GM12878 (cell line): ENCODE data around the gene MYO16. TPM values are rescaled to one million over a fixed set of nuclear protein-coding genes. Genes with fewer than 3 reads are reported as not detected.

ENCODE experiments used
- ATAC-seq: fragments of 200-7000 bp; cut with Tn5 transposase; 3 replicates; pipeline ENCODE4 v1.9.1; 2020; ENCODE audit warnings: mild to moderate bottlenecking, moderate library complexity
- BruUV-seq: library from RNA; stranded (reverse); fragments of 400-500 nt; replicated peaks from 2 replicates; lab custom pipeline; 2021; lab: Mats Ljungman, UMichigan
- CTCF ChIA-PET: fragments of 300-600 bp; sonication (Branson Sonifier 250); formaldehyde crosslinking; extraction: SDS; loops from one replicate; lab custom pipeline; 2021; ENCODE audit warnings: inconsistent platforms; lab: Yijun Ruan, JAX
- POLR2A ChIA-PET: fragments of 350-600 bp; formaldehyde crosslinking; extraction: SDS; loops from one replicate; lab custom pipeline; 2021; ENCODE audit warnings: inconsistent platforms; lab: Charles Lee
- RAD21 ChIA-PET: fragments of 300-600 bp; sonication (Branson Sonifier 250); formaldehyde crosslinking; loops from one replicate; lab custom pipeline; 2023; ENCODE audit warnings: antibody characterized with exemption; ENCODE audit not compliant: unreplicated experiment; lab: Charles Lee
- SMC1A ChIA-PET: fragments of 300-600 bp; sonication (Branson Sonifier 250); formaldehyde crosslinking; loops from one replicate; lab custom pipeline; 2023; ENCODE audit not compliant: unreplicated experiment, uncharacterized antibody; lab: Charles Lee
- DNase-seq: peaks from one replicate; pipeline ENCODE4 v3.0.0-alpha.2; 2011; ENCODE audit warnings: low read depth, low spot score
- FAIRE-seq: peaks from 3 replicates; lab custom pipeline; 2011; peaks lifted over from hg19 to GRCh38; lab: Jason Lieb, UNC
- H2AFZ ChIP-seq: 2 replicates; pipeline ENCODE4 v1.6.0; 2011; ENCODE audit warnings: low read depth, low read length, control low read depth; ENCODE audit not compliant: control insufficient read depth
- H3K27ac ChIP-seq: 2 replicates; pipeline ENCODE4 v1.5.1; 2011; ENCODE audit warnings: control low read depth; ENCODE audit not compliant: control insufficient read depth, insufficient read depth
- H3K27me3 ChIP-seq, 2 experiments: replicated peaks in 1 of 2; 2 replicates each; pipeline versions ENCODE4 v1.6.0 to v1.6.1; 2011; ENCODE audit warnings: low read length in 1 of 2; ENCODE audit not compliant: control insufficient read depth in 2 of 2, insufficient read depth in 2 of 2
- H3K36me3 ChIP-seq, 2 experiments: 2 replicates each; pipeline ENCODE4 v1.5.1; 2011; ENCODE audit warnings: low read length in 1 of 2; ENCODE audit not compliant: control insufficient read depth in 2 of 2, insufficient read depth in 2 of 2
- H3K4me1 ChIP-seq: 2 replicates; pipeline ENCODE4 v1.6.1; 2011; ENCODE audit warnings: mild to moderate bottlenecking, low read length, moderate library complexity, mixed read lengths; ENCODE audit not compliant: control insufficient read depth, insufficient read depth
- H3K4me2 ChIP-seq: 2 replicates; pipeline ENCODE4 v1.6.0; 2011; ENCODE audit warnings: control low read depth; ENCODE audit not compliant: control insufficient read depth, insufficient read depth
- H3K4me3 ChIP-seq: fragments of 200-600 bp; sonication (generic); 2 replicates; pipeline ENCODE4 v1.5.1; 2016
- H3K79me2 ChIP-seq: 2 replicates; pipeline ENCODE4 v1.6.0; 2011; ENCODE audit warnings: low read length; ENCODE audit not compliant: control insufficient read depth, insufficient read depth
- H3K9ac ChIP-seq: 2 replicates; pipeline ENCODE4 v1.8.0; 2011; ENCODE audit warnings: low read length, control low read depth, mixed read lengths; ENCODE audit not compliant: control insufficient read depth, insufficient read depth
- H3K9me3 ChIP-seq: replicated peaks from 3 replicates; pipeline ENCODE4 v1.5.1; 2011; ENCODE audit warnings: mild to moderate bottlenecking, low read length; ENCODE audit not compliant: control insufficient read depth, insufficient read depth
- H4K20me1 ChIP-seq: 2 replicates; pipeline ENCODE4 v1.6.0; 2011; ENCODE audit not compliant: control insufficient read depth, insufficient read depth
- BHLHE40 ChIP-seq, 2 experiments: fragments of 450-650 bp in 1 of 2; IDR thresholded peaks; 2 replicates each; pipeline ENCODE4 v1.6.1; 2011 to 2017; ENCODE audit warnings: low read depth in 2 of 2, borderline replicate concordance in 1 of 2, improper control_type of control experiment in 1 of 2, low read length in 1 of 2, mild to moderate bottlenecking in 1 of 2
- CEBPB ChIP-seq, 2 experiments: fragments of 150-350 bp in 1 of 2; IDR thresholded peaks; 2 replicates each; pipeline ENCODE4 v1.6.1; 2012 to 2014; ENCODE audit warnings: low read depth in 2 of 2, low read length in 2 of 2, borderline replicate concordance in 1 of 2, inconsistent platforms in 1 of 2
- CHD1 ChIP-seq: IDR thresholded peaks from 2 replicates; pipeline ENCODE4 v1.6.1; 2012; ENCODE audit warnings: low read depth, low read length, improper control_type of control experiment
- CREB1 ChIP-seq: IDR thresholded peaks from 2 replicates; pipeline ENCODE4 v1.6.1; 2012; ENCODE audit warnings: low read depth, mild to moderate bottlenecking, inconsistent platforms
- ETV6 ChIP-seq, 2 experiments: fragments of 450-650 bp in 1 of 2; IDR thresholded peaks in 1 of 2; conservative IDR thresholded peaks in 1 of 2; 2 replicates each; pipeline ENCODE4 v1.6.1; 2014; ENCODE audit warnings: antibody characterized with exemption in 1 of 2, borderline replicate concordance in 1 of 2, low read depth in 1 of 2, mild to moderate bottlenecking in 1 of 2, moderate library complexity in 1 of 2
- HDAC2 ChIP-seq: fragments of 200-600 bp; sonication (generic); IDR thresholded peaks from 2 replicates; pipeline ENCODE4 v1.6.1; 2017
- KDM1A ChIP-seq: fragments of 200-600 bp; sonication (generic); IDR thresholded peaks from 2 replicates; pipeline ENCODE4 v1.6.1; 2016; ENCODE audit warnings: borderline replicate concordance
- NBN ChIP-seq: fragments of 450-650 bp; IDR thresholded peaks from 2 replicates; pipeline ENCODE4 v1.6.1; 2016
- NFXL1 ChIP-seq: fragments of 450-650 bp; IDR thresholded peaks from 2 replicates; pipeline ENCODE4 v1.6.1; 2017; ENCODE audit warnings: antibody characterized with exemption, mild to moderate bottlenecking, borderline replicate concordance
- POLR2AphosphoS2 ChIP-seq: IDR thresholded peaks from 2 replicates; pipeline ENCODE4 v1.6.1; 2011; ENCODE audit warnings: low read depth, mild to moderate bottlenecking, low read length, improper control_type of control experiment, moderate library complexity
- RFX5 ChIP-seq: IDR thresholded peaks from 2 replicates; pipeline ENCODE4 v1.6.1; 2011; ENCODE audit warnings: low read depth, low read length, improper control_type of control experiment
- ZNF24 ChIP-seq: fragments of 450-650 bp; IDR thresholded peaks from 2 replicates; pipeline ENCODE4 v1.6.1; 2017; ENCODE audit warnings: antibody characterized with exemption, mild to moderate bottlenecking
- ZSCAN29 ChIP-seq: fragments of 450-650 bp; IDR thresholded peaks from 2 replicates; pipeline ENCODE4 v1.6.1; 2017; ENCODE audit warnings: mild to moderate bottlenecking, moderate library complexity
- whole genome bisulfite sequencing: methylation state at CpG from one replicate; pipeline ENCODE4 v1.1.6; 2016; ENCODE audit warnings: low lambda C conversion rate; ENCODE audit not compliant: insufficient replicate concordance, insufficient coverage; ENCODE audit errors: missing lambda C conversion rate; 5-methylcytosine and 5-hydroxymethylcytosine counted together
- in situ Hi-C: fragments of 300-500 bp; cut with MboI; formaldehyde crosslinking; loops from 9 replicates; pipeline ENCODE4 v1.14.3; 2018; ENCODE audit warnings: mixed read lengths
- intact Hi-C: fragments of 100-400 bp; cut with micrococcal nuclease; formaldehyde crosslinking; loops from one replicate; pipeline ENCODE4 v1.14.2; 2022; ENCODE audit not compliant: unreplicated experiment
- polyA plus RNA-seq, 11 experiments: library from polyadenylated mRNA; depleted of rRNA in 4 of 11; unstranded in 6 of 11; stranded (reverse) in 5 of 11; fragments of >200 nt; fragmentation: Nextera tagmentation in 4 of 11; fragmentation: Illumina TruSeq in 1 of 11; extraction: Ambion mirVana in 4 of 11; extraction: Trizol in 1 of 11; gene quantifications; 1 replicate in 1 of 11; 2 replicates in 10 of 11; pipeline versions ENCODE4 v1.2.1 to v1.2.3, GENCODE V29; 2011 to 2016; ENCODE audit warnings: inconsistent platforms in 2 of 11, missing spikeins in 2 of 11, low read depth in 1 of 11
- total RNA-seq, 4 experiments: library from RNA; depleted of rRNA in 3 of 4; stranded (reverse); fragments of >200 nt in 3 of 4; fragmentation: Illumina TruSeq in 1 of 4; extraction: Trizol in 1 of 4; gene quantifications; 2 replicates each; pipeline versions ENCODE4 v1.2.1 to v1.2.3, GENCODE V29; 2013 to 2021
- TF ChIP-seq, protein P1 (sequence below): fragments of 450-650 bp; IDR thresholded peaks from 2 replicates; pipeline ENCODE4 v1.6.1; 2016; ENCODE audit warnings: mild to moderate bottlenecking, moderate library complexity, borderline replicate concordance
- TF ChIP-seq, protein P2 (sequence below): fragments of 450-650 bp; formaldehyde crosslinking; IDR thresholded peaks from 2 replicates; pipeline ENCODE4 v1.5.0; 2022; ENCODE audit warnings: mild to moderate bottlenecking, missing genetic modification characterization
- TF ChIP-seq, protein P3 (sequence below): IDR thresholded peaks from 2 replicates; pipeline ENCODE4 v1.6.1; 2012; ENCODE audit warnings: low read depth, low read length, improper control_type of control experiment

Gene MYO16
- total and polyA plus RNA-seq, 10 of the 15 experiments (the other 5 are each of a cell fraction or from before 2014, with no cell fraction given) = under 0.01 to 1.7 (median 0.05) TPM; not detected in 4

DNA sequence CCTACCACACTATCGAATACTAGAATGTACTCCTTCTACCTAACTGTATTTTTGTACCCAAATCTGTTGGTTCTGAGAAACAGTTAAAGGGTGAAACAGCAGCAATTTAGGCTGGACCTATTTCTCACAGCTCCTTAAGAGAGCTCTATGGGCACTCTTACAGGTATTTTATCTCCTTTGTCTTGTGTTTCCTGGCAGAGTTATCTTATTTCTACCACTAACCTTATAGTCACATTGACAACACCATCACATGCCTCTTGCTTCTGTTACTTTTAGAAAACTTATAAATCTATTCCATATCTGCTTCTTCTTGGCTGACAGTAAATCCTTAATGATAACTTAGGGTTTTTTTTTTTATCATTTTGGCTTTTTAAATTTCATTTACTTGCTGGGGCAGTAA is 130.7 kb downstream of the MYO16 start (continued):
- no peak for TF ChIP-seq ETV6 (conservative IDR thresholded peaks at IDR 0.05 in 1 of 2, IDR thresholded peaks at IDR 0.05 in 1 of 2; ENCODE audit: borderline replicate concordance in 1 of 2, low read depth in 1 of 2)
- TF ChIP-seq HDAC2 = no peak
- TF ChIP-seq, protein P1, sequence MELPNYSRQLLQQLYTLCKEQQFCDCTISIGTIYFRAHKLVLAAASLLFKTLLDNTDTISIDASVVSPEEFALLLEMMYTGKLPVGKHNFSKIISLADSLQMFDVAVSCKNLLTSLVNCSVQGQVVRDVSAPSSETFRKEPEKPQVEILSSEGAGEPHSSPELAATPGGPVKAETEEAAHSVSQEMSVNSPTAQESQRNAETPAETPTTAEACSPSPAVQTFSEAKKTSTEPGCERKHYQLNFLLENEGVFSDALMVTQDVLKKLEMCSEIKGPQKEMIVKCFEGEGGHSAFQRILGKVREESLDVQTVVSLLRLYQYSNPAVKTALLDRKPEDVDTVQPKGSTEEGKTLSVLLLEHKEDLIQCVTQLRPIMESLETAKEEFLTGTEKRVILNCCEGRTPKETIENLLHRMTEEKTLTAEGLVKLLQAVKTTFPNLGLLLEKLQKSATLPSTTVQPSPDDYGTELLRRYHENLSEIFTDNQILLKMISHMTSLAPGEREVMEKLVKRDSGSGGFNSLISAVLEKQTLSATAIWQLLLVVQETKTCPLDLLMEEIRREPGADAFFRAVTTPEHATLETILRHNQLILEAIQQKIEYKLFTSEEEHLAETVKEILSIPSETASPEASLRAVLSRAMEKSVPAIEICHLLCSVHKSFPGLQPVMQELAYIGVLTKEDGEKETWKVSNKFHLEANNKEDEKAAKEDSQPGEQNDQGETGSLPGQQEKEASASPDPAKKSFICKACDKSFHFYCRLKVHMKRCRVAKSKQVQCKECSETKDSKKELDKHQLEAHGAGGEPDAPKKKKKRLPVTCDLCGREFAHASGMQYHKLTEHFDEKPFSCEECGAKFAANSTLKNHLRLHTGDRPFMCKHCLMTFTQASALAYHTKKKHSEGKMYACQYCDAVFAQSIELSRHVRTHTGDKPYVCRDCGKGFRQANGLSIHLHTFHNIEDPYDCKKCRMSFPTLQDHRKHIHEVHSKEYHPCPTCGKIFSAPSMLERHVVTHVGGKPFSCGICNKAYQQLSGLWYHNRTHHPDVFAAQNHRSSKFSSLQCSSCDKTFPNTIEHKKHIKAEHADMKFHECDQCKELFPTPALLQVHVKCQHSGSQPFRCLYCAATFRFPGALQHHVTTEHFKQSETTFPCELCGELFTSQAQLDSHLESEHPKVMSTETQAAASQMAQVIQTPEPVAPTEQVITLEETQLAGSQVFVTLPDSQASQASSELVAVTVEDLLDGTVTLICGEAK = no peak
- TF ChIP-seq, protein P2, sequence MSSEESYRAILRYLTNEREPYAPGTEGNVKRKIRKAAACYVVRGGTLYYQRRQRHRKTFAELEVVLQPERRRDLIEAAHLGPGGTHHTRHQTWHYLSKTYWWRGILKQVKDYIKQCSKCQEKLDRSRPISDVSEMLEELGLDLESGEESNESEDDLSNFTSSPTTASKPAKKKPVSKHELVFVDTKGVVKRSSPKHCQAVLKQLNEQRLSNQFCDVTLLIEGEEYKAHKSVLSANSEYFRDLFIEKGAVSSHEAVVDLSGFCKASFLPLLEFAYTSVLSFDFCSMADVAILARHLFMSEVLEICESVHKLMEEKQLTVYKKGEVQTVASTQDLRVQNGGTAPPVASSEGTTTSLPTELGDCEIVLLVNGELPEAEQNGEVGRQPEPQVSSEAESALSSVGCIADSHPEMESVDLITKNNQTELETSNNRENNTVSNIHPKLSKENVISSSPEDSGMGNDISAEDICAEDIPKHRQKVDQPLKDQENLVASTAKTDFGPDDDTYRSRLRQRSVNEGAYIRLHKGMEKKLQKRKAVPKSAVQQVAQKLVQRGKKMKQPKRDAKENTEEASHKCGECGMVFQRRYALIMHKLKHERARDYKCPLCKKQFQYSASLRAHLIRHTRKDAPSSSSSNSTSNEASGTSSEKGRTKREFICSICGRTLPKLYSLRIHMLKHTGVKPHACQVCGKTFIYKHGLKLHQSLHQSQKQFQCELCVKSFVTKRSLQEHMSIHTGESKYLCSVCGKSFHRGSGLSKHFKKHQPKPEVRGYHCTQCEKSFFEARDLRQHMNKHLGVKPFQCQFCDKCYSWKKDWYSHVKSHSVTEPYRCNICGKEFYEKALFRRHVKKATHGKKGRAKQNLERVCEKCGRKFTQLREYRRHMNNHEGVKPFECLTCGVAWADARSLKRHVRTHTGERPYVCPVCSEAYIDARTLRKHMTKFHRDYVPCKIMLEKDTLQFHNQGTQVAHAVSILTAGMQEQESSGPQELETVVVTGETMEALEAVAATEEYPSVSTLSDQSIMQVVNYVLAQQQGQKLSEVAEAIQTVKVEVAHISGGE (CRISPR knock-in tag) = no peak
- TF ChIP-seq, all 136 proteins: peak for 0

- no TSS peak for BruUV-seq
- 55% methylated on average over 2 of the region's 3 CpGs for WGBS
- Histone ChIP-seq H3K27me3 (no peaks in the 10 kb centered on the region), H3K4me3 (no peak overlapping the region), H3K4me2 (no peak overlapping the region), H3K36me3 (no peaks in the 10 kb centered on the region), H3K9me3 (no peaks in the 10 kb centered on the region), H4K20me1 (no peaks in the 10 kb centered on the region), H3K79me2 (no peaks in the 10 kb centered on the region), H3K4me1 (no peaks in the 10 kb centered on the region), H3K9ac (no peak overlapping the region), H3K27ac (no peak overlapping the region), H2AFZ (no peak overlapping the region)
- ATAC-seq (no peak), DNase-seq (no peak), FAIRE-seq (no peak)
- in situ Hi-C loops (no loop called here), intact Hi-C loops (no loop called here)
- RAD21 ChIA-PET = no interaction called here
- POLR2A ChIA-PET = no interaction called here
- CTCF ChIA-PET = no interaction called here
- SMC1A ChIA-PET = no interaction called here
- TF ChIP-seq CHD1 (no peak), BHLHE40 (IDR thresholded peaks at IDR 0.05; ENCODE audit: borderline replicate concordance in 1 of 2, low read depth in 2 of 2, low read length in 1 of 2) (no peak), CREB1 (no peak), CEBPB (IDR thresholded peaks at IDR 0.05; ENCODE audit: borderline replicate concordance in 1 of 2, low read depth in 2 of 2, low read length in 2 of 2) (no peak), ZNF24 (no peak), NFXL1 (no peak), POLR2AphosphoS2 (no peak), NBN (no peak), ZSCAN29 (no peak), KDM1A (no peak), RFX5 (no peak)
- TF ChIP-seq, protein P3, sequence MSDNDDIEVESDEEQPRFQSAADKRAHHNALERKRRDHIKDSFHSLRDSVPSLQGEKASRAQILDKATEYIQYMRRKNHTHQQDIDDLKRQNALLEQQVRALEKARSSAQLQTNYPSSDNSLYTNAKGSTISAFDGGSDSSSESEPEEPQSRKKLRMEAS = no peak
These were observed 131.1 kb downstream of the MYO16 start for GRCh38 chr13:108760541-108760940.
